Mesendoderm (in vitro differentiated cells): ENCODE results near the gene OR10H5.
"Not testable (repeated sequence)": the region's sequence is repeated elsewhere in the genome, so short reads cannot be mapped to it uniquely, and the experiment has no call there.

ENCODE experiments used
- DNase-seq: peaks from one replicate; pipeline ENCODE4 v3.0.0; 2013
- H2AK5ac ChIP-seq: 2 replicates; pipeline ENCODE4 v1.6.1; 2013; ENCODE audit warnings: low read length, inconsistent platforms
- H2BK120ac ChIP-seq: 2 replicates; pipeline ENCODE4 v1.6.1; 2013; ENCODE audit warnings: low read depth, mild to moderate bottlenecking, low read length, moderate library complexity, mixed read lengths
- H2BK15ac ChIP-seq: replicated peaks from 2 replicates; pipeline ENCODE4 v1.6.1; 2013; ENCODE audit warnings: low read depth, mild to moderate bottlenecking, moderate library complexity
- H2BK5ac ChIP-seq: 2 replicates; pipeline ENCODE4 v1.6.1; 2013; ENCODE audit warnings: low read length, inconsistent platforms
- H3K18ac ChIP-seq: 2 replicates; pipeline ENCODE4 v1.6.1; 2013; ENCODE audit warnings: mild to moderate bottlenecking, low read length, mixed read lengths
- H3K23ac ChIP-seq: one replicate; pipeline ENCODE4 v1.6.1; 2013; ENCODE audit warnings: low read length
- H3K27ac ChIP-seq: 2 replicates; pipeline ENCODE4 v1.5.1; 2013; ENCODE audit warnings: low read depth, mild to moderate bottlenecking, inconsistent platforms, low read length, moderate library complexity
- H3K27me3 ChIP-seq: 2 replicates; pipeline ENCODE4 v1.6.1; 2013; ENCODE audit warnings: low read length, control low read depth, mild to moderate bottlenecking, inconsistent platforms; ENCODE audit not compliant: insufficient read depth, poor library complexity
- H3K36me3 ChIP-seq: 2 replicates; pipeline ENCODE4 v1.6.1; 2013; ENCODE audit warnings: low read length, inconsistent platforms; ENCODE audit not compliant: control insufficient read depth, insufficient read depth
- H3K4ac ChIP-seq: one replicate; pipeline ENCODE4 v1.6.1; 2013; ENCODE audit warnings: low read depth, mild to moderate bottlenecking, low read length, moderate library complexity
- H3K4me1 ChIP-seq: 2 replicates; pipeline ENCODE4 v1.6.1; 2013; ENCODE audit warnings: low read depth, low read length, inconsistent platforms; ENCODE audit not compliant: control insufficient read depth
- H3K4me2 ChIP-seq: 2 replicates; pipeline ENCODE4 v1.6.1; 2013; ENCODE audit warnings: low read length
- H3K4me3 ChIP-seq: 2 replicates; pipeline ENCODE4 v1.5.1; 2013; ENCODE audit warnings: mild to moderate bottlenecking, low read length
- H3K56ac ChIP-seq: one replicate; pipeline ENCODE4 v1.6.1; 2013; ENCODE audit warnings: low read length
- H3K79me1 ChIP-seq: 2 replicates; pipeline ENCODE4 v1.6.1; 2013; ENCODE audit warnings: low read length, inconsistent platforms
- H3K79me2 ChIP-seq: 2 replicates; pipeline ENCODE4 v1.6.1; 2013; ENCODE audit warnings: mild to moderate bottlenecking, low read length; ENCODE audit not compliant: control insufficient read depth, insufficient read depth
- H3K9ac ChIP-seq: 2 replicates; pipeline ENCODE4 v1.6.1; 2013; ENCODE audit warnings: low read length, inconsistent platforms
- H4K5ac ChIP-seq: one replicate; pipeline ENCODE4 v1.6.1; 2013; ENCODE audit warnings: low read length
- H4K8ac ChIP-seq: one replicate; pipeline ENCODE4 v1.6.1; 2013; ENCODE audit warnings: low read depth, mild to moderate bottlenecking, control low read depth, low read length, moderate library complexity
- WGBS: extraction: QIAGEN DNeasy Blood & Tissue Kit; methylation state at CpG from one replicate; pipeline ENCODE4 v1.1.7; 2013; ENCODE audit warnings: low lambda C conversion rate, missing lambda C conversion rate; ENCODE audit not compliant: insufficient coverage; ENCODE audit errors: extremely low coverage; 5-methylcytosine and 5-hydroxymethylcytosine counted together

Gene OR10H5

DNA sequence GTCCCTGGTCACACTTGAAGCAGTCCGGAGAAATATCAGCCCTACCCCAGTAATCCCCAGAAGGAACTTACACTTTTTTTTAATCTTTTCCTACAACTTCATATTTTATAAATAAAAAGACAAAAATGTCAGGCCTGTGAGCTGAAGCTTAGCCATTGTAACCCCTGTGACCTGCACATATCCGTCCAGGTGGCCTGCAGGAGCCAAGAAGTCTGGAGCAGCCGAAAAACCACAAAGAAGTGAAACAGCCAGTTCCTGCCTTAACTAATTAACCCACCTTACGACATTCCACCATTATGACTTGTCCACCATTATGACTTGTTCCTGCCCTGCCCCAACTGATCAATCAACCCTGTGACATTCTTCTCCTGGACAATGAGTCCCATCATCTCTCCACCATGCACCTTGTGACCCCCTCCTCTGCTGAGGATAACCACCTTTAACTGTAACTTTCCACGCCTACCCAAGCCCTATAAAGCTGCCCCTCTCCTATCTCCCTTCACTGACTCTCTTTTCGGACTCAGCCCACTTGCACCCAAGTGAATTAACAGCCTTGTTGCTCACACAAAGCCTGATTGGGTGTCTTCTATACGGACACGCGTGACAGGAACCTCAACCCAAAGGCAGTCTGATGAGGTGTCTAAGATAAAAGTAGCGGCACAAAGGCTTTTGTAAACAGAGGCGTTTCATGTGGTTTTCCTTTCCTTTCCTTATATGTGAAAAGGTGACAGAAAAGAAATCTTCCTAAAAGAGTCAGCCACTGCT lies 48.3 kb downstream of the OR10H5 start:
- not testable (repeated sequence) for DNase-seq, H3K36me3 ChIP-seq

GRCh38 chr19:15836330-15837220 lies 49.1 kb downstream of the OR10H5 start:
- H3K9ac ChIP-seq = peak overlapping the region; percentile 72
- no CpG with 5 or more reads among the region's 65 CpGs for WGBS
- peak overlapping the region; percentile 48 for H3K4me3 ChIP-seq
- H3K36me3 ChIP-seq = no peaks in the 10 kb centered on the region
- no peaks in the 10 kb centered on the region for H3K79me2 ChIP-seq
- no peak overlapping the region for H4K5ac ChIP-seq
- H4K8ac ChIP-seq = peak overlapping the region; percentile 77
- no peaks in the 10 kb centered on the region for H3K4me1 ChIP-seq
- H2BK120ac ChIP-seq = no peak overlapping the region
- peak overlapping the region; percentile 61 for H3K18ac ChIP-seq
- peak overlapping the region; percentile 18 for H3K4me2 ChIP-seq
- H2BK5ac ChIP-seq = no peak overlapping the region
- H3K27me3 ChIP-seq = no peaks in the 10 kb centered on the region
- H2BK15ac ChIP-seq = no peak overlapping the region
- peak; percentile 94 for DNase-seq
- no peak overlapping the region for H2AK5ac ChIP-seq
- no peak overlapping the region for H3K23ac ChIP-seq
- peak overlapping the region; percentile 91 for H3K27ac ChIP-seq
- no peaks in the 10 kb centered on the region for H3K79me1 ChIP-seq
- peak overlapping the region; percentile 72 for H3K56ac ChIP-seq
- H3K4ac ChIP-seq = peak overlapping the region; percentile 5

More for the DNA sequence above, 48.3 kb downstream of the OR10H5 start:
- not testable (repeated sequence) for H3K4me3 ChIP-seq, H3K79me1 ChIP-seq, H3K79me2 ChIP-seq, H2AK5ac ChIP-seq, H3K18ac ChIP-seq, H3K23ac ChIP-seq, H4K8ac ChIP-seq, H3K4me2 ChIP-seq, H4K5ac ChIP-seq, H2BK5ac ChIP-seq, H2BK120ac ChIP-seq, H3K4ac ChIP-seq, H2BK15ac ChIP-seq, H3K27me3 ChIP-seq, H3K4me1 ChIP-seq, H3K27ac ChIP-seq
- Histone ChIP-seq H3K9ac (peak overlapping the region; percentile 72), H3K56ac (peak overlapping the region; percentile 72)
- no CpG with 5 or more reads among the region's 11 CpGs for WGBS

DNA sequence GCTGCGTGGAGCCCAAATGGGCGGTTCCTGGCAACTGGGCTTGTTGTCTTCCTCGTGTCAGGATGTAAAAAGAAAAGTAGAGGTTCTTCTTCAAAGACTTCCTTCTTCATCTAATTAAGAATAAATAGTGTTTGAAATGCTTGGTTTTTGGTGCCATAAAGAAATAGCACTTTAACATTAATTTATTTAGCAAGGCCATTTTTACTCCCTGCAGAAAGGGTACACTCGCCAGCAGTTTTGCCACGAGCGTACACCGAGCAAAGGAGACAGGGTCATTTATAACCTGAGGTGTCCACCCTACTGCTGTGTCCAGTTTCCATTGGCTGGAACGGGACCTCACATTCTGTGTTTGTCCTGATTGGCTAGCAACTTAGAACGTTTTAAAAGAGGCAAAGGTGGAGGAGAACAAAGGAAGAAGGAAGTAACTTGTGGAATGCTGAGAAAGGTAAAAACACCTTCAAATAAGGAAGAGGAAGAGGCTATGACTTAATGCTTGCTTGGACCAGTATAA lies 49.8 kb downstream of the OR10H5 start:
- Histone ChIP-seq H3K79me2 (no peaks in the 10 kb centered on the region), H4K8ac (no peak overlapping the region), H3K79me1 (no peaks in the 10 kb centered on the region), H2BK15ac (no peak overlapping the region), H4K5ac (no peak overlapping the region), H3K4me1 (no peaks in the 10 kb centered on the region), H2AK5ac (no peak overlapping the region), H3K23ac (no peak overlapping the region), H3K27ac (peak overlapping the region; percentile 91), H3K4me3 (no peak overlapping the region), H2BK5ac (no peak overlapping the region), H2BK120ac (no peak overlapping the region), H3K36me3 (no peaks in the 10 kb centered on the region), H3K18ac (no peak overlapping the region), H3K4me2 (no peak overlapping the region), H3K56ac (peak overlapping the region; percentile 15), H3K4ac (no peak overlapping the region), H3K27me3 (no peaks in the 10 kb centered on the region), H3K9ac (no peak overlapping the region)
- WGBS = no CpG with 5 or more reads among the region's 9 CpGs
- no peak for DNase-seq

DNA sequence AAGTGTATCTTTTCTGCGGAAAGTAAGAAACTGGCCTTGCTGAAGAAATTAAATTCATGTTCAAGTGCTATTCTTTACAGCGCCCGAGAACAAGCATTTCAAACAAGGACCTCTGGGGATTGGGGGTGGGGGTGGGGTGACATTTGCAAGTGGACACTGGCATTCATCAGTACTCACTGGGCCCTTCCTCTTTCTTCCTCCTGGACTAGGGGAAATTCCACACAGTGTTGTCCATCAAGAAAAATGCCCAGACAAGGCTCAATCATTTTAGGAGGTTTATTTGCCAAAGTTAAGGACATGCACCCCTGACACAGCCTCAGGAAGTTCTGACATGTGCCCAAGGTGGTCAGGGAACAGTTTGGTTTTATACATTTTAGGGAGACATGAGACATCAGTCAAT lies 50.9 kb downstream of the OR10H5 start:
- H3K9ac ChIP-seq = no peak overlapping the region
- no peak overlapping the region for H2BK15ac ChIP-seq
- no peaks in the 10 kb centered on the region for H3K79me1 ChIP-seq
- no peak overlapping the region for H3K4ac ChIP-seq
- H3K4me3 ChIP-seq = no peak overlapping the region
- H3K27me3 ChIP-seq = no peaks in the 10 kb centered on the region
- no peak overlapping the region for H3K56ac ChIP-seq
- no peak overlapping the region for H3K4me2 ChIP-seq
- H3K79me2 ChIP-seq = no peaks in the 10 kb centered on the region
- H3K27ac ChIP-seq = no peak overlapping the region
- WGBS = no CpG with 5 or more reads among the region's 3 CpGs
- H2AK5ac ChIP-seq = no peak overlapping the region
- no peak overlapping the region for H4K5ac ChIP-seq
- H2BK120ac ChIP-seq = no peak overlapping the region
- H3K36me3 ChIP-seq = no peaks in the 10 kb centered on the region
- H3K4me1 ChIP-seq = no peaks in the 10 kb centered on the region
- no peak overlapping the region for H4K8ac ChIP-seq
- no peak overlapping the region for H2BK5ac ChIP-seq
- no peak overlapping the region for H3K23ac ChIP-seq
- no peak for DNase-seq
- H3K18ac ChIP-seq = no peak overlapping the region

- H2BK15ac ChIP-seq, H3K27ac ChIP-seq, H3K23ac ChIP-seq, H3K4ac ChIP-seq, H3K4me1 ChIP-seq, H2AK5ac ChIP-seq, H3K9ac ChIP-seq, H3K4me3 ChIP-seq, H2BK120ac ChIP-seq, H4K8ac ChIP-seq, DNase-seq, H3K36me3 ChIP-seq, H2BK5ac ChIP-seq, H3K79me1 ChIP-seq, H3K79me2 ChIP-seq, H3K18ac ChIP-seq, H3K4me2 ChIP-seq, H3K56ac ChIP-seq, H3K27me3 ChIP-seq, H4K5ac ChIP-seq: not testable (repeated sequence)
- no CpG with 5 or more reads among the region's 4 CpGs for WGBS
Observed at GRCh38 chr19:15839888-15840287, 52.4 kb downstream of the OR10H5 start.
